Ammon's horn (tissue), 1 donor: Measurements from ENCODE around the gene BCAT1.
"Not testable (repeated sequence)": the region's sequence is repeated elsewhere in the genome, so short reads cannot be mapped to it uniquely, and the experiment has no call there.

Experiments
- DNase-seq: peaks from one replicate; pipeline ENCODE4 v3.0.0-alpha.2; 2016; ENCODE audit warnings: low spot score

Gene BCAT1

GRCh38 chr12:24899503-24900075 lies 49.3 kb downstream of the BCAT1 start:
- no peak for DNase-seq

GRCh38 chr12:24898606-24899005 lies 50.3 kb downstream of the BCAT1 start:
- DNase-seq, result no peak

DNA sequence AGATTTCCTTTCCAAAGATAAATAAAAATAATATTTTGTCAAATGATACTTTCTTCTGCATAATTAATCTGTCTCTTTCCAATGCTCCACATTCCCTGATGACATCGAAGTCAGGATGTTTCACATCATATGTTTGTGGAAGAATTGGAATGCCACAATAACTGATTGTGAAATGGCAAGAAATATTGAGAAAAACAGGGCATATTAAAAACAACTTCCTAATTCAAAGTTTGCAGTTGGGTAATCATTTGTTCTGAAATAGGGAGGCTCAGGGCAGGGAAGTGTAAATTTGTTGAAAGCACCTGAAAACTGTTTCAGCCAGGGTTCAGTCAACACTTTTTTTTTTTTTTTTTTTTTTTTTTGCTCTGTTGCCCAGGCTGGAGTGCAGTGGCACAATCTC lies 50.7 kb downstream of the BCAT1 start:
- DNase-seq, result no peak

GRCh38 chr12:24896171-24896570 lies 52.7 kb downstream of the BCAT1 start:
- no peak for DNase-seq

GRCh38 chr12:24895612-24896011 lies 53.3 kb downstream of the BCAT1 start:
- no peak for DNase-seq

DNA sequence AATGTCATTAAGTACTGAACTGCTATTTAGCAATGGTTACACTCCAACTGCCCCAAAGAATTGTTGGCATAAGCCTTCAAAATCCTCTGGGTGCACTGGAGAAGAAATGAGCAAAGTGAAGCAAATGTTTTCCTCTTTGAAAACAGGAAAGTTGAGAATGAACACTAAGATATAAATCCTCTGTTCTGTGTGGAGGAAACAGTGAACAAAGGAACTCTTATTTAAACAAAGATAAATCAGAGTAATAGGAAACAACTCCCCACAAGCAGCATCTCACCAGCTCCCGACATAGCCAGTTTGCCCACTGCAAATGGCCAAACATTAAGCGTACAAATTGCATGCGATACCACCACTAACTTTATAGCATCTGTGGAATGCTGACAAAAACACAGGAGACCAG lies 54.0 kb downstream of the BCAT1 start:
- no peak for DNase-seq

GRCh38 chr12:24890048-24890803 lies 58.7 kb downstream of the BCAT1 start:
- no peak for DNase-seq

DNA sequence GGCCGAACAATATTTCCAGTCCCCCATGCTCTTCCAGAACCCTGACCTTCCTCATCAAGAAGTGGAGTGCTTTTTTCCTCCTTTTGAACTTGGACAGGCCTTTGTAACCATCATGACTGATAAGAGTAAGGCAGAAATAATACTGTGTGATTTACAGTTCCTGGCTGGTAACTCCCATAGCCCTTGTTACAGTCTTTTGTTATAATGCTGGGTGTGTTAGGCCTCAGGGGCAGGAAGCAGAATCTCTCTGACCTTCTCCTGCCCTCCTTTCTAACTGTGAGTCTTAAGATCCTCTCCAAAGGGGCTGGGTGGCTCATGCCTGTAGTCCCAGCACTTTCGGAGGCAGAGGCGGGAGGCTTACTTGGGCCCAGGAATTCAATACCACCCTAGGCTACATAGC lies 59.5 kb downstream of the BCAT1 start:
- no peak for DNase-seq

DNA sequence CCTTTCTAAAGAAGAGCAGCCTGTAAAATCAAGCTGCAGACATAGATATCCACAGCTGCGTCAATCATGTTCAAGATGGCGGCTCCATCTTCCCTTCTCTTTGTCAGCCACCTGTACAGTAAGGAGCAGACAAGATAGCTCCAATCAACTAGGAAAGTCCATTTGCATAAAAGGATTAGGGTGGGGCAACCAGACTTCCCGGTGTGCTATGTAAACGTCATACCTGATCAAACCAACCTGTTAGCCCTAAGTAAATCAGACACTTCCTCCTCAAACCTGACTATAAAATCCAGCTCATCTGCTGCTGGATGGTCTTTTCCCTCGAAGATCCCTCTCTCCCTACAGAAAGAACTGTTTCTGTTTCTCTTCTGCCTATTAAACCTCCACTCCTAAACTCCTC lies 60.1 kb downstream of the BCAT1 start:
- DNase-seq, result no peak

DNA sequence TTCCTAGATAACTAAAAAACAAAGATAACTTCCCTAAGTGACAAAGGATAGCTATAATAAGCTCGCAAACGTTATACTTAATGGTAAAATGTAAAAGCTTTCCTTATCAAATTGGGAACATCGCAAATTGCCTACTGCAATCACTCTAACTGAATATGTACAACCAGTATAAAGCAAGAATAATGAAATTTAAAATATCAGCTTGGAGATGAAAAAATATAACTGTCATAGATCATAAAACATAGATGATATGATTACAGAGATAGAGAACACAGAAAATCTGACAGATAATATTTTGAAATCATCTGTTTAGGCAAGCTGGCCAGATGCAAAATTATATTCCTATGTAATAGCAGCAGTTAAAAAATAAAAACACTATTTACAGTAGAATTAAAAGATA lies 64.0 kb downstream of the BCAT1 start:
- no peak for DNase-seq

DNA sequence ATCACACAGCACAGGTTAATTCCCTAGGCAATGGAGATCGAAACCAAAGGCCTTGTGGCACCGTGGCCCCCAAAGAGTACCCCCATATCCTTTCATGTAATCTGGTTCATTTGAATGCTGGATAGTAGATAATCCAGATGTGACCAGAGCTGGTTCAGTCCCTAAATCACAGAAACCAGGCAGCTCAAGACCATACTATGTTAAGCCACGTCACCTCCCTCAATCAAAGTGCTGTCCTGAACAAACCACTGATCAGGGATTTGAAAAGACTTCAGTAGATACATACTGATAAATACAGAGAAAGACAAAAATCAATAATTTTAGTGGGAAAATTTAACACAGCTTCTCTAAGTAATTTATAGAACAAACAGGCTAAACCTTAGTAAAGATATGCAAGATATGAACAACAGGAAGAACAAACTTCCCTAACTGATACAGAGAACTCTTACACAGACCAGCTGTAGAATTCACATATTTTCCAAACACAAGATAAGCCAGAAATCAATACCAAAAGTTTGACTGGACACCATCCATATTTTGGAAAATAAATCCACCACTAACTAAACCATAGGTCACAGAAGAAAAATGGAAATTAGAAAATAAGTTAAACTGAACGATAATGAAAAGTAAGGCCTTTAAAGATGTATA lies 67.1 kb downstream of the BCAT1 start:
- DNase-seq, result no peak

- no peak for DNase-seq
Observed at GRCh38 chr12:24881227-24881626, 67.7 kb downstream of the BCAT1 start.

DNA sequence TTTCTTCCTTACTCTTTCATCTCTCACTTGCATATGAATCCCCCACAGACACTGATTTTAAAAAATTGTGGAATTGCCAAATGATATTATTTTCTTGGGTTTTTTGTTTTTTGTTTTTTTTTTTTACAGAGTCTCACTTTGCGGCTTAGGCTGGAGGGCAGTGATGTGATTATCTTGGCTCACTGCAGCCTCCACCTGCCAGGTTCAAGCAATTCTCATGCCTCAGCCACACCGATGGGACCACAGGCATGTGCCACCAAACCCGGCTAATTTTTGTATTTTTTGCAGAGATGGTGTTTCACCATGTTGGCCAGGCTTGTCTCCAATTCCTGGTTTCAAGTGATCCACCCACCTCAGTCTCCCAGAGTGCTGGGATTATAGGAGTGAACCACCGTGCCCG lies 68.2 kb downstream of the BCAT1 start:
- DNase-seq, result no peak

DNA sequence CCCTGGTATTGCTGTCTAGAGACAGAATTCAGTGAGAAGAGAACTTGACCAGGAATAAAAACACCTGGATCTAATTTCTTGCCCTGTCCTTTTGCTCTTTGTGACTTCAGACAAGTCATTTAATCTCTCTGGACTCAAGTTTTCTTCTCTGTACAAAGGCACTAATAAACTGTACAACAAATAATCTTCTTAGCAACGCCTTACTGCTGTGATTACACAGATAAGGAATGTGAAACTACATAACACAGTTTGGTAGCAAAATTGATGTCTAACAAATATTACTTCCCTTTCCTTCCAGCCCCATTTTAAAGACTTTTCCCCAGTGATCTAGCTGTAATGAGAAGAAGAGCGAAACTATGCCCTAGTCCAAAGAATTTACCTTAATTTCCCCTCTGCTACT lies 69.3 kb downstream of the BCAT1 start:
- no peak for DNase-seq

DNA sequence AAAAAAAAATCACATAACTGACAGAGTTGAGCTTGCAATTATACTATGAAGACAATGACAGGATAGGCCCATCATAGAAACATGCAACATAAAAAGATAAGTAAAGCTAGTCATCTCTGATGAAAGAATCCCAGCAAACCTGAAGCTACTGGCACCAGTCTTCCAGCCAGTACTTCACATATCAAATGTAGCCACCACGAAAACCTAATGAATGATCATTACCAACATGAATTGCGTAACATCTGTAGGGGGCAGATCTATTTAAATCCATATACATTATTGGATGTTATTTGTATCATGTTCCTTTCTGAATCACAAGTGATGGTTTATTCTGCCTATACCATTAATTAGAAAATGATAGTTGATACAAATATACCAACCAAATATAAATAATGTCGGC lies 73.9 kb downstream of the BCAT1 start:
- no peak for DNase-seq

DNA sequence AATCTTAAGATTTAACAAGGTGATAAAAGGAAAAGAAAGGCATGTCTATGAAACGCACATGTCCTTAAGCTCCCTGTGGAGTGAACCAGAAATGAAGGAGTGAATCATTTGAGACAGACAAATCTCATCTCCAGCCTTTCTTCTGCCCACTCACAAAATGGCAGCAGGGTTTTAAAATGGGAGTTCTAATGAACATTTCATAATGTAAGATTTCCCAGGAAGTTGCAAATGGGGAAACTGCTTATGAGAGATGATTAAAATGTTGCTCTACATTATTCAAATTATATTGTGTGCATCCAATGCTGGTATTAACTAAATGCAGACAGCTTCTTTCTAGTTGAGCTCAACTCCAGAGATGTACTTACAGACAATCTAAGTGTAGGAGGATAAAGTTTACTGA lies 76.7 kb downstream of the BCAT1 start:
- DNase-seq, result no peak

DNA sequence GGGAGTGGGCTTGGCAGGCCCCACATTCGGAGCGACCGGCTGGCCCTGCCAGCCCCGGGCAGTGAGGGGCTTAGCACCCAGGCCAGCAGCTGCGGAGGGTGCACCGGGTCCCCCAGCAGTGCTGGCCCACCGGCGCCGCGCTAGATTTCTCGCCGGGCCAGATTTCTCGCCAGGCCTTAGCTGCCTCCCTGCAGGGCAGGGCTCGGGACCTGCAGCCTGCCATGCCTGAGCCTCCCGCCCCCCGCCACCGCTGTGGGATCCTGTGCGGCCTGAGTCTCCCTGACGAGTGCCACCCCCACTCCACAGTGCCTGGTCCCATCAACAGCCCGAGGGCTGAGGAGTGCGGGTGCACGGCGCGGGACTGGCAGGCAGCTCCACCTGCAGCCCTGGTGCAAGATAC lies 82.8 kb downstream of the BCAT1 start:
- DNase-seq, result not testable (repeated sequence)

GRCh38 chr12:24864796-24865125 lies 84.1 kb downstream of the BCAT1 start:
- DNase-seq, result no peak

- DNase-seq, result no peak
Observed at GRCh38 chr12:24861766-24862540, 86.9 kb downstream of the BCAT1 start.

DNA sequence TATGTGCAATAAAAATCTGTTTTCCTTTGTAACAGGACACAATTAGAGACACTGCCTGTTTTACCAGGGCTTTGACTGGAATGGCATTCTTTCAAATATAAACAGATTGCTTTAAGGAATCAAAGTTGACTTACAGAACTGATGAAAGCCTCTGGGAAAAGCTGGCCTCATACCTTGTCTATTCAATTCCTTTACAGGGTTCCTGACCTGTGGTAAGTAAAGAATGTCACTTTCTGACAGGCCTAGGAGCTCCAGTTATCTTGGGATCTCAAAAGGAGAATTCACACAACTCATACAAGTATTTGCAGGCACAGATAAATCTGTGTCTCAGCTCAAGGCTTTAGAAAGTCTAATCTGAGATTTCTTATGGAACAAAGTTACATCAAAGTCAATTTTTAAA lies 88.4 kb downstream of the BCAT1 start:
- DNase-seq, result no peak

- DNase-seq, result no peak
Observed at GRCh38 chr12:24856541-24856940, 92.4 kb downstream of the BCAT1 start.

- no peak for DNase-seq
Observed at GRCh38 chr12:24854908-24855307, 94.0 kb downstream of the BCAT1 start.

GRCh38 chr12:24854017-24854416 lies 94.9 kb downstream of the BCAT1 start:
- no peak for DNase-seq
